Sciatic nerve (tissue), 2 donors: ENCODE data around the gene ID3. TPM values are rescaled to one million over a fixed set of nuclear protein-coding genes. Genes with fewer than 3 reads are reported as not detected.

Experiments
- ATAC-seq: fragments of 200-7000 bp; cut with Tn5 transposase; one replicate; pipeline ENCODE4 v1.9.1; 2020; ENCODE audit warnings: mild to moderate bottlenecking, moderate library complexity
- DNase-seq: peaks from one replicate; pipeline ENCODE4 v3.0.0-alpha.2; 2020; ENCODE audit warnings: low spot score
- intact Hi-C: fragments of 100-400 bp; cut with DNase I; formaldehyde crosslinking; loops from one replicate; pipeline ENCODE4 v1.14.2; 2022
- total RNA-seq: library from RNA; stranded (reverse); fragmentation: NEBNext Ultra II Directional; extraction: Animal tissue kit (Norgen Biotek cat#: 25700); gene quantifications from one replicate; pipeline ENCODE4 v1.2.1, GENCODE V29; 2021
- donor health status: DM: no; HTN: no; CAD: no.
- donor health status: DM: no; HTN: no; CAD: no.

ID3 gene
- total RNA-seq, 1 donor from 2014 or later: 289 TPM

DNA sequence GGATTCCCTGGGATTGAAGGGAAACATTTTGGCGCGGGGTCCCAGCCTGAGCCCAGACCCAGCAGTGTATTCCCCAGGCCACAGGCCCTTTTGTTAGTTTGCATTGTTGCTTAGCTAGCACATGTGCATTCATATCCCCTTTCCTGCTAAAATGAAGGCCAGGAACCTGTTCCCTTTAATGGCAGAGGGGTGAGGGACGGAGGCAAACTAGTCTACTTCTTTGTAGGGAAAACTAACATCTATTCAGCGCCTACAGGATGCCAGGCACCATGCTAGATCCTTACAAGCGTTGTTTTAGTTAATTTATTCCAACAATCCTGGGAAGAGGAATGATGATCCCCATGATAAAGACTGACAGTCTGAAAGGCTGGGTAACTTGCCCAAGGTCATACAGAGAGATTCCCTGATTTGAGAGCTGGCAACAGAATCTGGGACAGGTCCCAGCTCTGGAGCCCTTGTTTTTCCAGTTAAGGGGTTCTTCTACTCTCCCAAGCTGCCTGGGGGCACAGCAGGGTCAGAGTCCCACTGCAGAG lies 27.7 kb downstream of the ID3 start:
- intact Hi-C loops: no loop called here
- DNase-seq: no peak
- no peak for ATAC-seq

GRCh38 chr1:23530747-23531561 lies 28.3 kb downstream of the ID3 start, which contains the start of gene E2F2:
TSS of gene E2F2 (minus strand) at chr1:23531233. CDS start at chr1:23530793, 440 bp downstream.
- DNase-seq: peak; percentile 89
- ATAC-seq: peak; percentile 94
- intact Hi-C loops: no loop called here

DNA sequence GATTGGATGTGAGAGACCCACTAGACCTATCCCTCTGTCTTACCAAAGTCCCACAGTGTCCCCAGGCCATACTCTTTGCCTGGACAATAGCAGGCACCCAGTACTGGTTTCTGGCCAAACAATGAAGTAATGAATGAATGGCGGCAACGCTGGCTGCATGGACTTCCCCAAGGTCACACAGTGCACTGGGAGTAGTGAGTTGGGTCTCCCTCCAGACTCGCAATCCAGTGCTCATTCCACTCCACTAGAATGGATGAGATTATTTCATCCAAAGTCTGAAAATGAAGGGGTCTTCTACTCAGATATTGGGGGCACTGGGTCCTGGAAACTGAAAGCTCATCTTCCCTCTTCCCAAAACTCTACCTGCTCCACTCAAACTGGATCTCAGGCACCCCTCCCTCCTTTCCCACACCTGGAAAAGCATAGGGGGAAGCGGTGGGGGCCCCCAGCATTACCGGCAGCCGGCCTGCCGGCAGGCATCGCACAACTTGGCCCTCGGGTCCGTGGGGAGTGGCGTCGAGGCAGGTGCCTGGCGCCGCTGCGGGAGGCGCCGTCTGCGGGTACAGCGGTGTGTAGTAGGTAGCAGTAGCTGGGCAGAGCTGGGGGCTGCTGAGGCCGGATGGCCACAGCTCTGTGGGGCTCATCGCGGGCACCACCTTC lies 29.1 kb downstream of the ID3 start:
- intact Hi-C loops: no loop called here
- DNase-seq: no peak
- no peak for ATAC-seq

- ATAC-seq: no peak
- intact Hi-C loops: no loop called here
Observed at GRCh38 chr1:23529146-23530086, 29.9 kb downstream of the ID3 start.

DNA sequence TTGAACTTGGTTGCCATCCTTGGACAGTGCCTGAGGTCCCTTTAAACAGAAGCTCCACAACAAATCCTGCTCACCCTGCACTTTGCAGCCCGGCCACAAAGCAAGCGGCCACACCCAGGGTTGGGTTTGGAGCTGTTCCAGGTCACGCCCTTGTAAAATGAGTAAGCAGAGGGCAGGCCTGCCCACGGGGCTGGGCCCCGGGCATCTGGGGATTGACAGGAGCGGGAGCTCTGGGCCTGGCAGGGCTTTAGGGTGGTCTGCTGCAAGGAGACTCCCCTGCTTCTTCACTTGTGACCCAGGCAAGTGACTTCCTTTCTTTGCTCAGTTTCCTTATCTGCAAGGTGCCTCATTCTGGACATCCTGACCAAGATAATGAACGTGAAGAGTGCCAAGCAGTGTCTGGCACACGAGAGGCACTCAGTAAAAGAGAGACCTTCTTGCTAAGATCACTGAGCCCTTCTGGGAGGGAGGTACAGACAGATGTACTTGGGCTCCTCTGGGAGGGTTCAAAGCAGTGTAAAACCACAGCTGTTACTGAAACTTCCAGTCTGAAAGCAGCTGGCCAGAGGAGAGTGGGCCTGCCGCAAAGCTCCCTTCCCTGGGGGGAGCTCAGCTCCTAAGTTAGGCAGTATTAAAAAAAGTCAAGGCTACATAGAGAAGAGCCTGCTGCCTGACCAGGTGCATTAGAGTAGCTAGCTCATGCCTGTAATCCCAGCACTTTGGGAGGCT lies 30.9 kb downstream of the ID3 start:
- intact Hi-C loops: no loop called here
- ATAC-seq: peak; percentile 46

More at GRCh38 chr1:23529146-23530086, 29.9 kb downstream of the ID3 start:
- DNase-seq: no peak

GRCh38 chr1:23527900-23528249 lies 31.4 kb downstream of the ID3 start:
- intact Hi-C loops: no loop called here
- no peak for ATAC-seq
- no peak for DNase-seq

More for the DNA sequence above, 30.9 kb downstream of the ID3 start:
- DNase-seq: peak; percentile 86

DNA sequence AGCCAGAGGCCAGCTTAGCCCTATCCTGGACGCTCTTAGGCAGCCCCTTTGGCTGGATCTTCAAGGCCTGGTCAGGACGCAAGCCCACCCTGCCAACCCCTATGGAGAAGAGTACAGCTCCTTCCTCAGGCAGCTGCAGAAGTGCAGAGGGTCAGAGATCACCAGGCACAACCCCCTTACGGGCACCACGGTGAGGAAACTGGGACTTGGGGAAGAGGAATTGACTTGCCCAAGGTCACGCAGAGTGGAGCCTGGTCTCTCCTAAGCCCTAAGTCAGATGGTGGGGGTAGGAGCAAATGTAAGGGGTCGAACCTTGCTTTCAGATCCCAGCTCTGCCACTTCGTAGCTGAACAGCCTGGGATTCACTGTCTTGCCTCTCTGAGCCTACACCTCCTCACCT lies 31.9 kb downstream of the ID3 start:
- intact Hi-C loops: no loop called here
- ATAC-seq (no peak), DNase-seq (no peak)

- intact Hi-C loops: no loop called here
- ATAC-seq (no peak), DNase-seq (no peak)
Observed at GRCh38 chr1:23526329-23527041, 32.8 kb downstream of the ID3 start.

GRCh38 chr1:23525558-23526250 lies 33.6 kb downstream of the ID3 start:
- DNase-seq: no peak
- ATAC-seq: no peak
- intact Hi-C loops: no loop called here

GRCh38 chr1:23524716-23525401 lies 34.4 kb downstream of the ID3 start:
- ATAC-seq: no peak
- no peak for DNase-seq
- intact Hi-C loops: no loop called here

DNA sequence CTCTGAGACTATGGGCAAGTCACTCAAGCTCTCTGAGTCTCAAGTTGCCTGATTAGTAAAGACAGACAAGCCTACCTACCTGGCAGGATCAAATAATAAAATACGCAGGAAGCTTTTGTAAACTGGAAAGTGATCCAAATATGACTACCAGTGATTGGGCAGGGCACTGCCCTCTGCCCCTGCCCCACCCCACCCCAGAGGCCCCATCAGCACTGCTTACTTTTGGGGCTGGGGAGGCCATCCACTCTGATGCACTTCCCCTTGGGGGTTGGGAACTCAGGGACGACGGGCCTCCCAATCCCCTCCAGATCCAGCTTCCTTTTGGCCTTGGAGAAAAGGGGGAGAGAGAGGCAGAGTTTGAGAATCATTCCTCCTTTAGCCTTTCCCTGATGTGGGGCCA lies 35.1 kb downstream of the ID3 start:
- ATAC-seq (no peak), DNase-seq (no peak)
- intact Hi-C loops: no loop called here

DNA sequence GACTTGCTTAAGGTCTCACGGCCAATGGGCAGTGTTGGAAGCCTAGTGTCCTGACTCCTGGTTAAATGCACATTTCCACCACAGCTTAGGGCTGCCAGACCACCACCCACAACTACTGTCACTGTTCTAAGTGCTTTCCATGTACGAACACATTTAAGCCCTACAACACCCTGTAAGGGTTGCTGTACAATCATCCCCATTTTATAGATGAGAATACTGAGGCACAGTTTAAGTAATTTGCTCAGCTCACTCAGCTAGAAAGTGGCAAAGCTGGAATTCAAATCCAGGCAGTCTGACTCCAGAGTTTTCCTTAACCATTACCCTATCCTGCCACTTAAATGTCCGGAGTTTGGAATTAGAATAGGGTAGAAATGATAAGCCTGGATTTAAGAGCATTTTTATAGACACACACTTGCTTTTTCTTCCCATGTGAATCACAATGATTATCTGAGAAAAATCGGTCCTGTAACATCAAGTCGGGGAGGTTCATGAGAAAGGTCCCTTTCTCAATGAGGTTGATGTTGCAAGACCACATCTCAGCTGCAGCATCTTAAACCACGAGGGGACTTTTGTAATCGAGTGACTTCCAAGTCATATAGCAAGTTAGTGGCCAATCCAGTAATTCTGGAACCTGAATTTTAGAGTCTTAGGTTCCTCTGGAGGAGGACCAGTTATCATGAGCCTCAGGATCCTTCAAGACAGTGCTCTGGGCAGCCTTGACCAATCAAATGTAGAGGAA lies 36.9 kb downstream of the ID3 start:
- ATAC-seq (no peak), DNase-seq (no peak)
- intact Hi-C loops: no loop called here

DNA sequence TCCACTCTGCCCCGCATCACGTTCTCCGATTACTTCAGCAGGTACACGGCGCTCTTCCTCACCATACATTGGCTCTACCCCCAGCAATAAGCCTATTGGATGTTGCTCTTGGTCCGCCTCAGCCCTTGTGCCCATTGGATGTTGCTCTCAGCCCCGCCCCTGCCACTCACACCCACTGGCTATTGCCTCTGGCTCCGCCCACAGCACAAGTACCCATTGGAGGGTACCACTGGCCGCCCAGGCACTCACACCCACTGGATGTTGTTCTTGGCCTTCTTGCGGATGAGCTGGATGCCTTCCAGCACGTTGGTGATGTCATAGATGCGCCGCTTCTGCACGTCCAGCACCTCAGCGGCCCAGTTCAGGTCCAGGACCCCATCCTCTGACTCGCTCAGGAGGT lies 37.7 kb downstream of the ID3 start:
- DNase-seq (no peak), ATAC-seq (no peak)
- intact Hi-C loops: no loop called here

DNA sequence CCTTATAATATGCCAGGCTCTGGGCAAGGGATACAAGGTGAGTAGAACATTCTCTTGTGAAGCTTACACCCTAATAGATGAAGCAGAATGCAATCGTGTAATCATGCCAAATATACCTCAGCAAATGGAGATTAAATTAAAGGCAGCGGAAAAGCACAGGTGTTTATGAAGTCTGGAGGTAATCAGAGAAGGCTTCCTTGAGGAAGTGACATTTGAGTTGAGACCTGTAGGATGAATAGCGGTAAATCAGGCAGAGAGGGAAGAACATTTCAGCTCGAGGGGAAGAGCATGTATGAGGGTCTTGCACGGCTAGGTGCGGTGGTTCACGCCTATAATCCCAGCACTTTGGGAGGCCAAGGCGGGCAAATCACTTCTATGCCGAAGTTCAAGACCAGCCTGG lies 41.7 kb downstream of the ID3 start:
- ATAC-seq: no peak
- DNase-seq: no peak
- intact Hi-C loops: no loop called here

- ATAC-seq (no peak), DNase-seq (no peak)
- intact Hi-C loops: no loop called here
Observed at GRCh38 chr1:23515905-23516304, 43.4 kb downstream of the ID3 start.

DNA sequence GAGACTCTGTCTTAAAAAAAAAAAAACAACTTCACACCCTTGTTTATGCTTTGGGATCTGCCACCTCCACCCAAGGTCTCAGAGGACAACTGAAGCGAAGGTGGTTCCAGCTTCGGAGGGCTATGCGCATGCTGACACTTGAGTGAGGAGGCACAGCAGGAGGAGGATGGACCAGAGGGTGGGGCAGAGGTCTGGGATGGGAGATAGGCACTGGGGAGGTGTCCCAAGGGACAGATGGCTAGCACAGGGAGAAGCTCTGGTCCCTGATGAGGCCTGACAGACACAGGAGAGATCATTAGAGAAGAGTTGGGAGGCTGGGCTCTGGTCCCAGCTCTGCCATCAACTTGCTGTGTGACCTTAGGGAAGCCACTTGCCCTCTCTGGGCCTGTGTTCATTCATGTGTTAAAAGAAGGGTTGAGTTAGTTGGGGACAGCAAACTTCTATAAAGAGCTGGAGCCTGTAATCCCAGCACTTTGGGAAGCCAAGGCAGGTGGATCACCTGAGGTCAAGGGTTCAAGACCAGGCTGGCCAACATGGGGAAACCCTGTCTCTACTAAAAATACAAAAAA lies 45.1 kb downstream of the ID3 start:
- DNase-seq (no peak), ATAC-seq (no peak)
- intact Hi-C loops: no loop called here
